ENCODE data around the gene LMOD1. TPM values are rescaled to one million over a fixed set of nuclear protein-coding genes. Genes with fewer than 3 reads are reported as not detected.

The LMOD1 gene
- total RNA-seq, 1 donor from 2014 or later = 41.6 TPM

Small RNAs within 50 kb of the gene (microRNA-seq; reads per million reads assigned to microRNA genes)
- gene MIR6739 = not detected

Other genes starting within 250 kb of the LMOD1 start
- 33.0 TPM for gene IPO9, start 117.4 kb downstream of the LMOD1 start, total RNA-seq
- gene SHISA4, start 57.6 kb downstream of the LMOD1 start, total RNA-seq = 37.7 TPM
- gene TIMM17A, start 9.0 kb upstream of the LMOD1 start, total RNA-seq = 28.7 TPM
- gene RNPEP, start 36.1 kb upstream of the LMOD1 start, total RNA-seq = 42.8 TPM
- gene ELF3, start 64.0 kb upstream of the LMOD1 start, total RNA-seq = 6.4 TPM
- 33.3 TPM for gene GPR37L1, start 176.4 kb upstream of the LMOD1 start, total RNA-seq
- 112 TPM for gene ARL8A, start 198.2 kb upstream of the LMOD1 start, total RNA-seq
- 2.5 TPM for gene PTPN7, start 214.1 kb upstream of the LMOD1 start, total RNA-seq
- gene LGR6, start 247.3 kb upstream of the LMOD1 start, total RNA-seq = 0.53 TPM

All from sciatic nerve (tissue), 1 donor.